ENCODE results near the gene EVI2B. TPM values are rescaled to one million over a fixed set of nuclear protein-coding genes. Genes with fewer than 3 reads are reported as not detected.
"Not testable (repeated sequence)": the region's sequence is repeated elsewhere in the genome, so short reads cannot be mapped to it uniquely, and the experiment has no call there.

The EVI2B gene
- total RNA-seq, 4 donors from 2014 or later, result 1.2 to 4.2 (median 2.5) TPM

GRCh38 chr17:31294231-31294630 is 19.6 kb downstream of the EVI2B start:
- Histone ChIP-seq H3K27me3 (no peaks in the 10 kb centered on the region), H3K4me1 (no peaks in the 10 kb centered on the region), H3K4me3 (no peak overlapping the region), H3K9me3 (no peaks in the 10 kb centered on the region), H3K27ac (no peak overlapping the region), H3K36me3 (no peaks in the 10 kb centered on the region)
- in situ Hi-C loops (cut with MboI; ENCODE audit: low sequenced_read_pairs in 4 of 4) (loop anchor here in 1 of 4 donors (25.0 kb wide), 1 partner anchor 107 kb away; no protein-coding TSS in a partner anchor), intact Hi-C loops (cut with DNase I; ENCODE audit: low total_unique reads) (no loop called here)
- no peak for DNase-seq
- ATAC-seq, result no peak
- TF ChIP-seq CTCF (IDR thresholded peaks at IDR 0.05 in 4 of 5, conservative IDR thresholded peaks at IDR 0.05 in 1 of 5) (no peak), POLR2A (IDR thresholded peaks at IDR 0.05) (no peak)

- H3K27ac ChIP-seq, result no peak overlapping the region
- H3K4me1 ChIP-seq, result no peaks in the 10 kb centered on the region
- no peaks in the 10 kb centered on the region for H3K36me3 ChIP-seq
- in situ Hi-C loops (cut with MboI; ENCODE audit: low sequenced_read_pairs in 4 of 4) (loop anchor here in 1 of 4 donors (25.0 kb wide), 1 partner anchor 106 kb away; no protein-coding TSS in a partner anchor), intact Hi-C loops (cut with DNase I; ENCODE audit: low total_unique reads) (no loop called here)
- no peaks in the 10 kb centered on the region for H3K9me3 ChIP-seq
- no peak for TF ChIP-seq CTCF (IDR thresholded peaks at IDR 0.05 in 4 of 5, conservative IDR thresholded peaks at IDR 0.05 in 1 of 5)
- TF ChIP-seq POLR2A (IDR thresholded peaks at IDR 0.05), result no peak
- H3K4me3 ChIP-seq, result no peak overlapping the region
- no peak for ATAC-seq
- no peaks in the 10 kb centered on the region for H3K27me3 ChIP-seq
- no peak for DNase-seq
Measured at GRCh38 chr17:31293581-31293980, 20.3 kb downstream of the EVI2B start.

GRCh38 chr17:31291820-31292219 is 22.0 kb downstream of the EVI2B start:
- Histone ChIP-seq H3K4me1 (no peaks in the 10 kb centered on the region), H3K36me3 (no peaks in the 10 kb centered on the region), H3K27ac (no peak overlapping the region), H3K27me3 (no peaks in the 10 kb centered on the region), H3K9me3 (no peaks in the 10 kb centered on the region), H3K4me3 (no peak overlapping the region)
- no peak for ATAC-seq
- intact Hi-C loops (cut with DNase I; ENCODE audit: low total_unique reads) (no loop called here), in situ Hi-C loops (cut with MboI; ENCODE audit: low sequenced_read_pairs in 4 of 4) (loop anchor here in 1 of 4 donors (25.0 kb wide), 1 partner anchor 105 kb away; no protein-coding TSS in a partner anchor)
- DNase-seq, result no peak
- TF ChIP-seq CTCF (IDR thresholded peaks at IDR 0.05 in 4 of 5, conservative IDR thresholded peaks at IDR 0.05 in 1 of 5) (no peak), POLR2A (IDR thresholded peaks at IDR 0.05) (no peak)

- Histone ChIP-seq H3K4me3 (no peak overlapping the region), H3K36me3 (no peaks in the 10 kb centered on the region), H3K4me1 (no peaks in the 10 kb centered on the region), H3K27me3 (no peaks in the 10 kb centered on the region), H3K27ac (no peak overlapping the region), H3K9me3 (no peaks in the 10 kb centered on the region)
- in situ Hi-C loops (cut with MboI; ENCODE audit: low sequenced_read_pairs in 4 of 4) (loop anchor here in 1 of 4 donors (25.0 kb wide), 1 partner anchor 102 kb away; no protein-coding TSS in a partner anchor), intact Hi-C loops (cut with DNase I; ENCODE audit: low total_unique reads) (no loop called here)
- no peak for DNase-seq
- no peak for ATAC-seq
- no peak for TF ChIP-seq POLR2A (IDR thresholded peaks at IDR 0.05)
- no peak for TF ChIP-seq CTCF (IDR thresholded peaks at IDR 0.05 in 4 of 5, conservative IDR thresholded peaks at IDR 0.05 in 1 of 5)
Measured at GRCh38 chr17:31289790-31290189, 24.1 kb downstream of the EVI2B start.

GRCh38 chr17:31287932-31288331 is 25.9 kb downstream of the EVI2B start:
- DNase-seq; ATAC-seq; H3K27me3 ChIP-seq; intact Hi-C loops (cut with DNase I; ENCODE audit: low total_unique reads); H3K27ac ChIP-seq; H3K9me3 ChIP-seq; H3K36me3 ChIP-seq; H3K4me3 ChIP-seq; H3K4me1 ChIP-seq: not testable (repeated sequence)
- in situ Hi-C loops (cut with MboI; ENCODE audit: low sequenced_read_pairs in 4 of 4), result loop anchor here in 1 of 4 donors (25.0 kb wide), 1 partner anchor 101 kb away; no protein-coding TSS in a partner anchor
